Measurements from ENCODE around the gene TIE1.

The TIE1 gene

DNA sequence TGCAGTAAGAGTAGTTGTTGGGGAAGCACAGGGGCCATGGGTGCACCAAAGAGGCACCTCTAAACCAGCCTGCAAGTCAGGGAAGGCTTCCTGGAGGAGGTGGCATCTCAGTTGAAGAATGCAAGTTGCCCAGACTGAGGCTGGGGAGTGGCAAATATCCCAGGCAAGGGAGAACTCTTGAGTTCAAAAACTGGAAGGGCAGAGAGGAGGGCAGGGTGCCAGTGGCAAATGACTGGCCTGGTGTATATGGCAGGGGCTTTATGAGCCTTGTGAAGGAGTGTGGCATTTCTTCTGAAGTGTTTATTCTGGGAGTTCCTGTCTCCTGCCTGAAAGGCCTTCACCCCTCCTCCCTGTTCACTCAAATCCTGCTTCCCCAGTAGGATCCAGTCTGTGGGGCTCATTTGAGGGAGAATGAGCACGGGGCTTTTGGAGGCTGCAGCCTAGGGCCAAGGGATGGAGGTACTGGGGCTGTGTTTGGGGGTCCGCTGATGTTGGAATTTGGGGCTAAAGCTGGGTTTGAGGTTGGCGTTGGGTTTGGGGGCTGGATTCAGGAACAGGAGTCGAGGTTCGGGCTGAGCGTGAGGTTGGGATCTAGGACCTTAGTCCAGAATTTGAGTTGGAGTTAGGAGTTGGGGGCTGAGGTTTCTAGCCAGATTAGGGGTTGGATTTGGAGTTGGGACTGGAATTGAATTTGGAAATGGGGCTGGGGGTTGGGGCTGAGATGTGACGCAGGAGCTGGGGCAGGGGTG is 31.0 kb upstream of the TIE1 start, which contains the start of gene TMEM125:
Gene TMEM125 (plus strand): TSS at position 357 of the 749 bp plus-strand sequence. CDS start 2,740 bp downstream, outside the sequence.
- TF ChIP-seq CTCF (IDR thresholded peaks at IDR 0.05; ENCODE audit: low read depth, low read length): no peak
- no peak within 1 kb of the TSS for H3K4me3 ChIP-seq (ENCODE audit: low read depth, low read length)

GRCh38 chr1:43270421-43271095 is 30.2 kb upstream of the TIE1 start:
- TF ChIP-seq CTCF (IDR thresholded peaks at IDR 0.05; ENCODE audit: low read depth, low read length): no peak
- H3K4me3 ChIP-seq (ENCODE audit: low read depth, low read length): no peak overlapping the region
- no peak for DNase-seq (ENCODE audit: low read depth, low spot score)
- in situ Hi-C loops (cut with HindIII; ENCODE audit: low sequenced_read_pairs): no loop called here

More for the DNA sequence above, 31.0 kb upstream of the TIE1 start, which contains the start of gene TMEM125:
- in situ Hi-C loops (cut with HindIII; ENCODE audit: low sequenced_read_pairs): no loop called here
- no peak for DNase-seq (ENCODE audit: low read depth, low spot score)

- no peak for TF ChIP-seq CTCF (IDR thresholded peaks at IDR 0.05; ENCODE audit: low read depth, low read length)
- in situ Hi-C loops (cut with HindIII; ENCODE audit: low sequenced_read_pairs): no loop called here
- H3K4me3 ChIP-seq (ENCODE audit: low read depth, low read length): no peak overlapping the region
- DNase-seq (ENCODE audit: low read depth, low spot score): no peak
These were observed 29.3 kb upstream of the TIE1 start for GRCh38 chr1:43271186-43272118.

DNA sequence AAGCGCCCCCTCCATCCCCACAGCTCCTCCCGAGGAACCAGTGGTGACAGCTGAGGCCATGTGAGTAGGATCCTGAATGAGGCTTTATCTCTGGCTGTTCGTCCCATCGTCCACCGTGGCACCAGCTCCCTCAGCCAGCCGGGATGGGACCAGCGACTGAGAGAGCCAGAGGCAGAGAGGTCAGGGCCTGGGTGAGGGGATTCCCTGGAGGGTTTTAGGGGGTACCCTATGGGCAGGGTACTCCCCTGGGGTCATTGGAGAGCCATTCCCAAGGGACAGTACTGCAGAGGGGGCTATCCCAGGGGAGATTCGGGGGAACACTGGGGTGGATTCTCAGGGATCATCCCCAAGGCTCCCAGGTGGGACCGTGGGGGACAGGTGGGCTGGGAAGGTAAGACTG is 28.6 kb upstream of the TIE1 start:
- in situ Hi-C loops (cut with HindIII; ENCODE audit: low sequenced_read_pairs): no loop called here
- no peak overlapping the region for H3K4me3 ChIP-seq (ENCODE audit: low read depth, low read length)
- TF ChIP-seq CTCF (IDR thresholded peaks at IDR 0.05; ENCODE audit: low read depth, low read length): no peak
- DNase-seq (ENCODE audit: low read depth, low spot score): no peak

DNA sequence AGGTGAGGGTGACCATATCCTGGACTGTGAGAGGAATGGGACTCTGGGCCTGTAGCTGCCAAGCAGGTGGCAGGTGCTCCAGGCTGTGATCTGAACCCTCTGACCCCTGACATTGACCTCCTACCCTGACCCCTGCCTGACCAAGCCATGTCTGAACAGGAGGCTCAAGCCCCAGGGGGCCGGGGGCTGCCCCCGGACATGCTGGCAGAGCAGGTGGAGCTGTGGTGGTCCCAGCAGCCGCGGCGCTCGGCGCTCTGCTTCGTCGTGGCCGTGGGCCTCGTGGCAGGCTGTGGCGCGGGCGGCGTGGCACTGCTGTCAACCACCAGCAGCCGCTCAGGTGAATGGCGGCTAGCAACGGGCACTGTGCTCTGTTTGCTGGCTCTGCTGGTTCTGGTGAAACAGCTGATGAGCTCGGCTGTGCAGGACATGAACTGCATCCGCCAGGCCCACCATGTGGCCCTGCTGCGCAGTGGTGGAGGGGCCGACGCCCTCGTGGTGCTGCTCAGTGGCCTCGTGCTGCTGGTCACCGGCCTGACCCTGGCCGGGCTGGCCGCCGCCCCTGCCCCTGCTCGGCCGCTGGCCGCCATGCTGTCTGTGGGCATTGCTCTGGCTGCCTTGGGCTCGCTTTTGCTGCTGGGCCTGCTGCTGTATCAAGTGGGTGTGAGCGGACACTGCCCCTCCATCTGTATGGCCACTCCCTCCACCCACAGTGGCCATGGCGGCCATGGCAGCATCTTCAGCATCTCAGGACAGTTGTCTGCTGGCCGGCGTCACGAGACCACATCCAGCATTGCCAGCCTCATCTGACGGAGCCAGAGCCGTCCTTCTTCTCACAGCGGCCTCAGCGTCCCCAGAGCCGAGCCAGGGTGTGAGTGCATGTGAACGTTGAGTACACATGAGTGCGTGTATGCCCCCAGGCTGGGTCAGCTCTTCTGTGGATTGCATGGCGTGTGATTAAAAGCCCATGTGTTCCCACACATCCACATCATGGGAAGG is 27.9 kb upstream of the TIE1 start:
- no peak for DNase-seq (ENCODE audit: low read depth, low spot score)
- no peak overlapping the region for H3K4me3 ChIP-seq (ENCODE audit: low read depth, low read length)
- in situ Hi-C loops (cut with HindIII; ENCODE audit: low sequenced_read_pairs): no loop called here
- no peak for TF ChIP-seq CTCF (IDR thresholded peaks at IDR 0.05; ENCODE audit: low read depth, low read length)

Data from astrocyte of the spinal cord (primary cell).